IPS DF 6.9 (cell line): ENCODE results near the gene POU2AF2.
"Not testable (repeated sequence)": the region's sequence is repeated elsewhere in the genome, so short reads cannot be mapped to it uniquely, and the experiment has no call there.

ENCODE experiments used
- DNase-seq: peaks from one replicate; pipeline ENCODE4 v3.0.0-alpha.2; 2013; ENCODE audit warnings: low read depth, low spot score
- H3K27ac ChIP-seq: one replicate; pipeline ENCODE4 v1.5.1; 2013; ENCODE audit warnings: low read length, control low read depth
- H3K27me3 ChIP-seq: 2 replicates; pipeline ENCODE4 v1.6.1; 2013; ENCODE audit warnings: mild to moderate bottlenecking, low read length; ENCODE audit not compliant: control insufficient read depth, insufficient read depth
- H3K36me3 ChIP-seq: 2 replicates; pipeline ENCODE4 v1.6.1; 2013; ENCODE audit warnings: low read length; ENCODE audit not compliant: control insufficient read depth, insufficient read depth
- H3K4me1 ChIP-seq: 2 replicates; pipeline ENCODE4 v1.6.1; 2013; ENCODE audit warnings: low read length; ENCODE audit not compliant: control insufficient read depth, insufficient read depth
- H3K4me3 ChIP-seq: 2 replicates; pipeline ENCODE4 v1.5.1; 2013; ENCODE audit warnings: mild to moderate bottlenecking, low read length
- H3K9me3 ChIP-seq: 2 replicates; pipeline ENCODE4 v1.6.1; 2013; ENCODE audit warnings: low read length, inconsistent platforms; ENCODE audit not compliant: control insufficient read depth, insufficient read depth
- WGBS: extraction: QIAGEN DNeasy Blood & Tissue Kit; methylation state at CpG from one replicate; pipeline ENCODE4 v1.1.7; 2013; ENCODE audit warnings: mixed read lengths, missing lambda C conversion rate; ENCODE audit not compliant: insufficient read length, insufficient coverage; 5-methylcytosine and 5-hydroxymethylcytosine counted together

POU2AF2 gene

DNA sequence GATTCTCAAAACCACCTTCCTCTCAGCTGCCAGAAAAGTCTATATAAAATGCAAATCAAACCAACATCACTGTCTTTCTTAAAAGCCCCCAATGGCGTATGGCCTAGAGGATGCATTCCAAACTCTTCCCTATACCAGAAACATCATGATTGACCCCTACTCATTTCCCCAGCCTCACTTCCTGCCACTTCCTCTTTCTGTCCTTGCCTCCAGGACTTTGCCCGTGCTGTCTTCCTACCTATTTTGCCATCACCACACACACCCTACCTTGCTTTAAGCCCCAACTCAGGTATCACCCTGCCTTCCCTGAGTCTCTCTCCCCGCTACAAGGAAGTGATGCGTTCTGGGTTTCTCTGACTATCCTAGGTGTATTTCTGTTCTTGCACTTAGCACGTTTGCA is 8.1 kb downstream of the POU2AF2 start:
- H3K36me3 ChIP-seq: no peaks in the 10 kb centered on the region
- DNase-seq: no peak
- no CpG with 5 or more reads among the region's 5 CpGs for WGBS

DNA sequence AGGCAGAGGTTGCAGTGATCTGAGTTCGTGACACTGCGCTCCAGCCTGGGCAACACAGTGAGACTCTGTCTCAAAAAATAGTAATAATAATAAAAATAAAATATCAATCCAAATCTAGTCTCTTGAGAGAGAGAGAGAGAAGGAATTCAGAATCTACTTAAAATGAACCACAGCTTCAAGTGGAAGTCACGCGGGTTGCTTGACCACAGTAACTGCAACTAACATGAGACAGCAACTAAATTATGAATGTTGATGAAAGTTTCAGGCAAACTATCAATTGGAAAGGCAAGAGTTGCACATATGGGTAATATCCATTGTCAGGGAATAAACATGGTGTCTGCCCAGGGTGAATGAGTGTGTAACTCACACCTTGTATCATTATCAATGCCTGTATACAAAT is 12.5 kb downstream of the POU2AF2 start:
- no peaks in the 10 kb centered on the region for H3K4me1 ChIP-seq
- no peak overlapping the region for H3K4me3 ChIP-seq
- H3K27me3 ChIP-seq: no peaks in the 10 kb centered on the region
- no CpG with 5 or more reads among the region's 4 CpGs for WGBS
- no peaks in the 10 kb centered on the region for H3K36me3 ChIP-seq
- H3K9me3 ChIP-seq: no peaks in the 10 kb centered on the region
- DNase-seq: no peak
- H3K27ac ChIP-seq: no peak overlapping the region

More for the DNA sequence above, 8.1 kb downstream of the POU2AF2 start:
- H3K27me3 ChIP-seq: no peaks in the 10 kb centered on the region
- H3K27ac ChIP-seq: no peak overlapping the region
- no peak overlapping the region for H3K4me3 ChIP-seq
- no peaks in the 10 kb centered on the region for H3K4me1 ChIP-seq
- H3K9me3 ChIP-seq: no peaks in the 10 kb centered on the region

DNA sequence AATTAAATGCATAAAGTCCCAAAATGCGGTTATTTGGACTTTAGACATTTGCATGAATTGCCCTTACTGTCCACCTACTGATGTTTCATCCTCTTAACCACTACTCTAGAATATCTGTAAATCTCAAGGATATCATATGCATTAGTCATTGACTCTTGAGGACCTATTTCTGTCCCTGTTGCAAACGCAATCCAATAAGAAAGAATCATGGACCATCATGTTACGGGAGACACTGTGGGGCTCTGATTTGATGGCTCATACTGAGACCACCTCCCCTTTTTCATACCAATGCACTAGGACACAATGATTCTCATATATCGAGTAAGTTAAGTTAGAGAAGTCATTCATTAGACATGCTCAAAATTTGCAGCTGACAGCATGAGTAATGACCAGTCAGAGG is 14.4 kb downstream of the POU2AF2 start:
- no peaks in the 10 kb centered on the region for H3K9me3 ChIP-seq
- no peak for DNase-seq
- H3K36me3 ChIP-seq: no peaks in the 10 kb centered on the region
- no peaks in the 10 kb centered on the region for H3K4me1 ChIP-seq
- WGBS: no CpG with 5 or more reads among the region's 4 CpGs
- H3K27ac ChIP-seq: no peak overlapping the region
- no peak overlapping the region for H3K4me3 ChIP-seq
- no peaks in the 10 kb centered on the region for H3K27me3 ChIP-seq

GRCh38 chr11:111260811-111261210 is 15.3 kb downstream of the POU2AF2 start:
- H3K27ac ChIP-seq: no peak overlapping the region
- no peaks in the 10 kb centered on the region for H3K4me1 ChIP-seq
- DNase-seq: no peak
- WGBS: no CpG with 5 or more reads among the region's 4 CpGs
- H3K36me3 ChIP-seq: no peaks in the 10 kb centered on the region
- H3K9me3 ChIP-seq: no peaks in the 10 kb centered on the region
- no peaks in the 10 kb centered on the region for H3K27me3 ChIP-seq
- H3K4me3 ChIP-seq: no peak overlapping the region

DNA sequence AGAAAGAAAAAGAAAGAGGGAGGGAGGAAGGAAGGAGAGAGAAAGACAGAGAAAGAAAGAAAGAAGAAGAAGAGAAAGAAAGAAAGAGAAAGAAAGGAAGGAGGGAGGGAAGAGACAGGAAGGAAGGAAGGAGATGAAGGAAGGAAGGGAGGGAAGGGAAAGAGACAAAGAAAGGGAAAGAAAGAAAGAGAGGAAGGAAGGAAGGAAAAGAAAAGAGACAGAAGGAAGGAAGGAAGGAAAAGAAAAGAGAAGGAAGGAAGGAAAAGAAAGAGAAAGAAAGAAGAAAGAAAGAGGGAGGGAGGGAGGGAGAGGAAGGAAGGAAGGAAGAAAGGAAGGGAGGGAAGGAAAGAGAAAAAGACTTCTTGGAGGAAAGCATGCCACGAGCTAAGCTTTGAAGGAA is 19.1 kb downstream of the POU2AF2 start:
- Histone ChIP-seq H3K27me3 (no peaks in the 10 kb centered on the region), H3K9me3 (no peaks in the 10 kb centered on the region), H3K36me3 (no peaks in the 10 kb centered on the region), H3K27ac (no peak overlapping the region), H3K4me1 (no peaks in the 10 kb centered on the region), H3K4me3 (no peak overlapping the region)
- no CpG with 5 or more reads among the region's 1 CpG for WGBS
- DNase-seq: no peak

GRCh38 chr11:111265421-111265820 is 19.9 kb downstream of the POU2AF2 start:
- no peak for DNase-seq
- no peaks in the 10 kb centered on the region for H3K36me3 ChIP-seq
- no peaks in the 10 kb centered on the region for H3K9me3 ChIP-seq
- H3K4me3 ChIP-seq: no peak overlapping the region
- H3K4me1 ChIP-seq: no peaks in the 10 kb centered on the region
- no peaks in the 10 kb centered on the region for H3K27me3 ChIP-seq
- H3K27ac ChIP-seq: no peak overlapping the region
- WGBS: no CpG with 5 or more reads among the region's 2 CpGs

- not testable (repeated sequence) for H3K27ac ChIP-seq, H3K36me3 ChIP-seq, H3K4me3 ChIP-seq, H3K27me3 ChIP-seq, H3K9me3 ChIP-seq, H3K4me1 ChIP-seq, DNase-seq
- WGBS: 100% methylated on average over 1 of the region's 4 CpGs
Observed at GRCh38 chr11:111268303-111268702, 22.8 kb downstream of the POU2AF2 start.

DNA sequence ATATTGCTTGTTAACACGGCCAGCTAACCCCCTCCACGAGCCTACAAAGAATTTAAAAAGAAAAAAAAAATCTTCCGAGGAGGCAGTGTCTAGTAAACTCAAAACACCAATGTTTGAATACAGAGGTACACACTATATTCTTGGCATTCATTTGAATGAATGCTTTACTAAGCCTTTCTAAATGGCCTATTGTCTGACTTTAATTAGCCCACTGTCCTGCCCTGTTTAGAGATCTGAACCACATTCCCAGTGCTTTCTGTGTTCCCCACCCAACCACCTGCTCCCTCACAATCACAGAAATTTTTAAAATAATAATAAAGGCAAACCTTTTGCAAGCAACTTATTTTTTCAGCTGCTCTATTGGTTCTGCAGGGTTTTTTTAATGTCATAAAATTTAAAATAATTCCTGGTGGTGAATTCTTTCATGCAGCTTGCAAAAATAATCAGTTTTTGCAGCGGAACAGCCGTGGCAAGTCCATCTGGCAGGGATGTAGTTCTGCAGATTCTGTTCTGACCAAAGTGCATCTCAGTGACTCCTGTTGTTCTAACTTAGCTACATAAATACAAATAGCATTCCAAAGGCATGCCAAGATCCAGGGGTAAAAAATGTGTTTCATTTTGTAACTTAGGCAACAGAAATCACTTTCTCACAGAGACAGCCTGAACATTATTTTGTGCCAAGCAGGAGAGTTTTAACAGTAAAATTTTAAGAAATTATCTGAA is 23.8 kb downstream of the POU2AF2 start:
- WGBS: no CpG with 5 or more reads among the region's 5 CpGs
- H3K27ac ChIP-seq: no peak overlapping the region
- H3K27me3 ChIP-seq: no peaks in the 10 kb centered on the region
- H3K4me3 ChIP-seq: no peak overlapping the region
- no peaks in the 10 kb centered on the region for H3K4me1 ChIP-seq
- DNase-seq: no peak
- H3K9me3 ChIP-seq: no peaks in the 10 kb centered on the region
- H3K36me3 ChIP-seq: no peaks in the 10 kb centered on the region

DNA sequence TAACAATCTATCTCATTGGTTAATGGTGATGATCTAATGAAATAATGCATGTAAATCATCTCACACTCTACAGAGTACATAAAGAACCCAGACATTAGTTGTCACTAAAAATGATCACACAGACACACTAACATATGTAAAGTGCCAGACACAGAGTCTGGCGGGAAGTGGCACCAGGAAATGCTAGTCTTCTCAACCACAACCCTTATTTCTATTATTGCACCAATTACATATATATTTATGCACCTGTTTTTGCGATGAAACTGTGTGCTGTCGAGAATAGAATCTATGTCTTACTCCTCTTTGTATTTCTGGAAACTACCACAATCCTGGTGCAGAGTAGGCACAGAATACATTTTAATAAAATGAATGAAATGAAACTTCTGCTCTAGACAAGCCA is 26.9 kb downstream of the POU2AF2 start:
- Histone ChIP-seq H3K4me3 (no peak overlapping the region), H3K27me3 (no peaks in the 10 kb centered on the region), H3K27ac (no peak overlapping the region), H3K4me1 (no peaks in the 10 kb centered on the region), H3K9me3 (no peaks in the 10 kb centered on the region), H3K36me3 (no peaks in the 10 kb centered on the region)
- DNase-seq: no peak
- WGBS: no CpG with 5 or more reads among the region's 3 CpGs

DNA sequence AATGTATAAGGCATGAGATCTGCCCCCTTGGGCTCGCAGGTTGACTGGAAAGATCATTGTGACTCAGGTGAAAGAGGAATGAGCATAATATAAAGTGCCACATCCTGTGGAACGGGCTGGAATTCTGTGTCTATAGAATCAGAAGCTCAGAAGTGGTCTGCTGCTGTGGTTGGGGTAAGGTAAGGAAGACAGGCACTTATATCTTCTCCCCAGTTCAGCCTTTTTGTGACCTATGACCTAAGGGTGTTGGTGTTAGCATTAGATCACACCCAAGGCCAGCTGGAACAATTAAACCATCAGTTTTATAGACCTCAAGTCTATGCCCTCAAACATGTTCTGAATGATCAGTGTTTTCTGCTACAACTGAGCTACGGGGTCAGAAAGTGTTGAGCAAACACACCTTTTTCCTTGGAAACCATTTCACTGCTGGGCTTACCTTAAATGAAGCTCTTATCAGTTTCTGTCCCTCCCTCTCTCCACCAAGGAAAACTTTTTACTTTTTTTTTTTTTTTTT is 37.1 kb downstream of the POU2AF2 start:
- Histone ChIP-seq H3K4me3 (no peak overlapping the region), H3K9me3 (no peaks in the 10 kb centered on the region), H3K4me1 (no peaks in the 10 kb centered on the region), H3K27ac (no peak overlapping the region), H3K36me3 (no peaks in the 10 kb centered on the region), H3K27me3 (no peaks in the 10 kb centered on the region)
- no peak for DNase-seq
- WGBS: no CpG with 5 or more reads among the region's 3 CpGs

GRCh38 chr11:111283945-111284481 is 38.5 kb downstream of the POU2AF2 start:
- no peak overlapping the region for H3K4me3 ChIP-seq
- no peaks in the 10 kb centered on the region for H3K4me1 ChIP-seq
- H3K27me3 ChIP-seq: no peaks in the 10 kb centered on the region
- no CpG with 5 or more reads among the region's 33 CpGs for WGBS
- H3K27ac ChIP-seq: no peak overlapping the region
- DNase-seq: no peak
- H3K36me3 ChIP-seq: no peaks in the 10 kb centered on the region
- H3K9me3 ChIP-seq: no peaks in the 10 kb centered on the region
